ENCODE results near the gene AGBL4. TPM values are rescaled to one million over a fixed set of nuclear protein-coding genes. Genes with fewer than 3 reads are reported as not detected.

The AGBL4 gene
- total RNA-seq, 1 donor from 2014 or later, result 2.1 TPM

DNA sequence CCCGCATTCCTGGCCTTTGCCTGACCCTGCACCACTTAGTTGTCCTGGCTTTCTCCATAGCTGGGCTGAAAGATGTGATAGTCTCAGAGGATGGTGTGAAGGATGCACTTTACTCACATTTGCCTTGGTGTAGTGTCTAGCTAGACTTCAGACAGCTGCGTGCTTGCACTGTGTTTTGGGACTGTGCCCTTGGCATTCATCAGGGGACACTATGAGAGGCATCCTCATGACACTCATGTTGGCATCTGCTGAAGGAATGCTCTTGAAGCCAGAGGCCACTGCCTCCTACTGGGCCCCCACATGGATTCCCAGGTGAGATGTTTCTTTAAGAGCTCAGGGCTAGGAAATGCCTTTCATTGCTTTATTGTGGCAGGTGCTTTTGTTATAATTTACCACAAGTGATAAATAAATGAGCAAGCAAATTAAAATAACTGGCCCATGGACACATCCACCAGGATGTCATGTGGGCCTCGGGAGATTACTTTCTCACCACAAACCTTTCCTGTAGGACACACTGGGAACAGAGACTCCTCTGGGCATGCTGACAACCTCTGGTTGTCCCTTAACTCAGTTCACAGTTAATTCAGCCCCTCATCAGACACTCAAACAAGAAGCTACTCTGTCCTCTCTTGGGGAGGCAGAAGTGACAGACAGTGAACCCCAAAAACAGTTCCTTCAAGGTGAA, 1452.3 kb downstream of the AGBL4 start:
- Histone ChIP-seq H3K4me1 (peaks cover 15% of the 10 kb centered on the region), H3K4me3 (no peak overlapping the region), H3K27me3 (ENCODE audit: low read depth) (no peaks in the 10 kb centered on the region), H3K36me3 (no peaks in the 10 kb centered on the region), H3K27ac (no peak overlapping the region), H3K9me3 (no peaks in the 10 kb centered on the region)
- intact Hi-C loops (cut with DNase I), result no loop called here
- ATAC-seq (no peak), DNase-seq (no peak)
- TF ChIP-seq, protein P1, sequence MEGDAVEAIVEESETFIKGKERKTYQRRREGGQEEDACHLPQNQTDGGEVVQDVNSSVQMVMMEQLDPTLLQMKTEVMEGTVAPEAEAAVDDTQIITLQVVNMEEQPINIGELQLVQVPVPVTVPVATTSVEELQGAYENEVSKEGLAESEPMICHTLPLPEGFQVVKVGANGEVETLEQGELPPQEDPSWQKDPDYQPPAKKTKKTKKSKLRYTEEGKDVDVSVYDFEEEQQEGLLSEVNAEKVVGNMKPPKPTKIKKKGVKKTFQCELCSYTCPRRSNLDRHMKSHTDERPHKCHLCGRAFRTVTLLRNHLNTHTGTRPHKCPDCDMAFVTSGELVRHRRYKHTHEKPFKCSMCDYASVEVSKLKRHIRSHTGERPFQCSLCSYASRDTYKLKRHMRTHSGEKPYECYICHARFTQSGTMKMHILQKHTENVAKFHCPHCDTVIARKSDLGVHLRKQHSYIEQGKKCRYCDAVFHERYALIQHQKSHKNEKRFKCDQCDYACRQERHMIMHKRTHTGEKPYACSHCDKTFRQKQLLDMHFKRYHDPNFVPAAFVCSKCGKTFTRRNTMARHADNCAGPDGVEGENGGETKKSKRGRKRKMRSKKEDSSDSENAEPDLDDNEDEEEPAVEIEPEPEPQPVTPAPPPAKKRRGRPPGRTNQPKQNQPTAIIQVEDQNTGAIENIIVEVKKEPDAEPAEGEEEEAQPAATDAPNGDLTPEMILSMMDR (IDR thresholded peaks at IDR 0.05), result no peak

DNA sequence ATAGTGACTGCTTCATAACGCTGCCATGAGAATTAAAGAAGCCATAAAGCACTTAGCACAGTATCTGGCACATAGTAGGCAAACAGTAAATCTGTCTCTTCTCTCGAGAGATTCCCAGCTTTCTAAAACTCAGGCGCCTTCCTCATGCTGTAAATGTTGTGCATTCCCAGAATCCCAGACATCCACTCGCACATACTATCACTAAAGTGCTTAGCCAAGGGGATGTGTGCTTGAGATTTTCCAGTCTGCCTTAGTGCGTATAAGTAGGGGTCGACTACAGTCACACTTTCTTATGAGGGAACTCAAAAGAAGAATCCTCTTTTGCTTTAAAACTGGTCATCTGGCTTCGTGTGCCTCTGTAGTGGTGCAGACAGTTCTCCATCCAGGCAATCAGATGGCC, 1453.2 kb downstream of the AGBL4 start:
- no peak for ATAC-seq
- H3K4me3 ChIP-seq, result no peak overlapping the region
- no peaks in the 10 kb centered on the region for H3K36me3 ChIP-seq
- no peaks in the 10 kb centered on the region for H3K27me3 ChIP-seq (ENCODE audit: low read depth)
- TF ChIP-seq, protein P1 (IDR thresholded peaks at IDR 0.05), result no peak
- H3K9me3 ChIP-seq, result no peaks in the 10 kb centered on the region
- H3K27ac ChIP-seq, result no peak overlapping the region
- peaks cover 15% of the 10 kb centered on the region for H3K4me1 ChIP-seq
- DNase-seq, result no peak
- intact Hi-C loops (cut with DNase I), result no loop called here

DNA sequence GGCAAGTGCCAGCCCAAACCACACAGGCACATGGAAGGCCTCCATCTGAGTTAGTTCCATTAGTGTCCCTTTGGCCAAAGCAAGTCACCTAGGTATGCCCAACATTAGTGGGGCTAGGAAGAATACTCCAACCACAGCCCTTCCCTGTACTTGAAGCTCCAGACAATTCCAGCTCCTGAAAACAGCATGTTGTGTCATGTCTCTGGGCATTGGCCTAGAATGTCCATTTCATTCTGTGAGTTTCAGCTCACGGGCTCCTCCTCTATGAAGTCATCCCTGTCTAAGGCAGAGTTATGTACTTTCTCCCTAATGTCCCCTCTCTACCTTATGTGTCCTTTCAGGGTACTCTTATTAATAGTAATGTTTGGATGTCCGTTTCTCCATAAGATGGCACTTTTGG, 1455.3 kb downstream of the AGBL4 start:
- H3K36me3 ChIP-seq, result no peaks in the 10 kb centered on the region
- H3K4me3 ChIP-seq, result no peak overlapping the region
- no peak for DNase-seq
- no peak overlapping the region for H3K27ac ChIP-seq
- no peaks in the 10 kb centered on the region for H3K27me3 ChIP-seq (ENCODE audit: low read depth)
- TF ChIP-seq, protein P1 (IDR thresholded peaks at IDR 0.05), result no peak
- peaks cover 15% of the 10 kb centered on the region for H3K4me1 ChIP-seq
- no peak for ATAC-seq
- intact Hi-C loops (cut with DNase I), result no loop called here
- no peaks in the 10 kb centered on the region for H3K9me3 ChIP-seq

DNA sequence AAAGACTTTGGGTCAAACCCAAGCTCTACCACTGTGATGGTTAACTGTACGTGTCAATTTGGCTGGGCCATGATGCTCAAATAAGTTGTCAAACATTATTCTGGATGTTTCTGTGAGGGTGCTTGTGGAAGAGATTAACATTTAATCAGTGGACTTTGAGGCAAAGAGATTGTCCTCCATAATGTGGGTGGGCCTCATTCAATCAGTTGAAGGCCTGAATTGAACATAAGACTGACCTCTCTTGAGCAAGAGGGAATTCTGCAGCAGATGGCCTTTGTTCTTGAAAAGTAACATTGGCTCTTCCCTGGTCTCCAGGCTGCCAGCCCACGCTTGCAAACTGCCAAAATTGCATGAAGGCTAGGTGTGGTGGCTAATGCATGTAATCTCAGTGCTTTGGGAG, 1457.3 kb downstream of the AGBL4 start:
- Histone ChIP-seq H3K9me3 (no peaks in the 10 kb centered on the region), H3K4me3 (no peak overlapping the region), H3K4me1 (peaks cover under 1% of the 10 kb centered on the region), H3K36me3 (no peaks in the 10 kb centered on the region), H3K27me3 (ENCODE audit: low read depth) (no peaks in the 10 kb centered on the region), H3K27ac (no peak overlapping the region)
- TF ChIP-seq, protein P1 (IDR thresholded peaks at IDR 0.05), result no peak
- intact Hi-C loops (cut with DNase I), result no loop called here
- no peak for DNase-seq
- ATAC-seq, result no peak

DNA sequence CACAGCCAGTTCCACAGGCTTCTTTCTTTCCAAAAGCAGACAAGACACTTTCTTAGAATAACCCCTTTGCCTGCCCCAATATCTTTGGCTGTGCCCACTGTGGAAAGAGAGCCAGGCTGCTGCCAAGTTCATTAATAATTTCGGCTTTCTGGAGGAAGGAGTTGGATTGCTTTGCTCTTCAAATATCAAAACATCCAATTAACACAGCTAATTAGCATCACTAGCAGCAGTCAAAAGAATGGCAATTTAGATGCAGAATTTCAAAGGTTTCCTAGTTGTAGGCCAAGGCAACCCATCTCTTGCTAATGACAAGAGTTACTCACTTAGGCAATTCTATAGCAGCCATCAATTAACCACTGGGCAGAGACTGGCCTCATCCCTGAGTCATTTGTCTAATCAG, 1460.7 kb downstream of the AGBL4 start:
- TF ChIP-seq, protein P1 (IDR thresholded peaks at IDR 0.05), result no peak
- no peak overlapping the region for H3K27ac ChIP-seq
- peaks cover 3% of the 10 kb centered on the region for H3K27me3 ChIP-seq (ENCODE audit: low read depth)
- intact Hi-C loops (cut with DNase I), result no loop called here
- H3K4me1 ChIP-seq, result no peaks in the 10 kb centered on the region
- H3K4me3 ChIP-seq, result no peak overlapping the region
- H3K36me3 ChIP-seq, result no peaks in the 10 kb centered on the region
- ATAC-seq, result no peak
- no peak for DNase-seq
- no peaks in the 10 kb centered on the region for H3K9me3 ChIP-seq
